SKM-1 (cell line): ENCODE data around the gene STUB1.
A peak's percentile ranks its signal among the peaks of the same experiment; 100 is the strongest.
"Not testable (repeated sequence)": the region's sequence is repeated elsewhere in the genome, so short reads cannot be mapped to it uniquely, and the experiment has no call there.

Experiments
- DNase-seq: peaks from one replicate; lab custom pipeline; 2025; ENCODE audit not compliant: unreplicated experiment; lab: John Stamatoyannopoulos, UW

STUB1 gene

DNA sequence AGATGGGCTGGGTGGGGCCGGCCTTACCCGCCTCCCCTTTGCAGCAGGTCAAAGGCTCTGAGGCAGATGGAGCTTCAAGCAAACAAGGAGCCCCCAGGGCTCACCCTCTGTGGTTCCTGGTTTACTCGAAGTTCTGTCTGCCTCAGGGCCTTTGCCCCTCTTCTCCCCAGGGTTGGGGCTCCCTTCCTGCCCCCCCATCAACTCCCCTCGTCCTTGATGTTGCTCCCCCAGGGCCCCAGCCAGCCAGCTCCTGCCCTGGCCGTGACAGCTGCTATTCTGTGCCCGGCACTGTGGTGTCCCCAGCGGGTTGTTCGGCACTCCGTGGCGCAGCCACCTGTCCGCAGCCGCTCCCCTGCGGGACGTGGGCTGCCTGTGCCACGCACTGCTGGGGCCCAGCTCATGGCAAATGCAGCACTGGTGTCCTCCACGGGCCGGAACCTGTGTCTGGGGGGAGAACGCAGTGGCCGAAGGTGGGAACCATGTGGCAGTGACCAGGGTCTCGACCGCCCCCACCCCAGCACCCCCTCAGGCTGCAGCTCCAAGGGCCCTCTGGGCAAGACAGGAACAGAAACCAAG is 30.4 kb downstream of the STUB1 start:
- no peak for DNase-seq

DNA sequence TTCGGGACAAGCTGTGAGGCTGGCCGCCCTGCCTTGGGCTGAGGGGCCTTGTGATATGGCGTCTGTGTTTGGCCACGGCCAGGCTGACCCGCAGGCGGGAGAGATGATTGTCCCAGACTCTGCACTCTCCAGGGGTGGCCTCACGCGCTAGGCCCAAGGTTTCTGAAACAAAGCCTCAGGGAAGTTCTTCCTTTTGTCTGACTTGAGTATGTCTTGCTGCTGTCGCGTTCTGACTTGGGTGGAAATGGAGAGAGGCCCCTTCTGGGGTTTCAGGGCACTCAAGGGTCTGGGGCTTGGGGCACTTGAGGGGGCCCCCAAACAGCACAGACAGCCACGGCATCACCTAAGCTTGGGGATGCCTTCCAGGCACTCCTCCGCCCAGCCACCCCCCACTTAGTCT is 30.9 kb downstream of the STUB1 start:
- no peak for DNase-seq

- DNase-seq = peak; percentile 63
Observed at GRCh38 chr16:711548-712320, 31.5 kb downstream of the STUB1 start.

- not testable (repeated sequence) for DNase-seq
Observed at GRCh38 chr16:712740-713250, 32.6 kb downstream of the STUB1 start.

GRCh38 chr16:714079-714478 is 33.9 kb downstream of the STUB1 start:
- DNase-seq = no peak

DNA sequence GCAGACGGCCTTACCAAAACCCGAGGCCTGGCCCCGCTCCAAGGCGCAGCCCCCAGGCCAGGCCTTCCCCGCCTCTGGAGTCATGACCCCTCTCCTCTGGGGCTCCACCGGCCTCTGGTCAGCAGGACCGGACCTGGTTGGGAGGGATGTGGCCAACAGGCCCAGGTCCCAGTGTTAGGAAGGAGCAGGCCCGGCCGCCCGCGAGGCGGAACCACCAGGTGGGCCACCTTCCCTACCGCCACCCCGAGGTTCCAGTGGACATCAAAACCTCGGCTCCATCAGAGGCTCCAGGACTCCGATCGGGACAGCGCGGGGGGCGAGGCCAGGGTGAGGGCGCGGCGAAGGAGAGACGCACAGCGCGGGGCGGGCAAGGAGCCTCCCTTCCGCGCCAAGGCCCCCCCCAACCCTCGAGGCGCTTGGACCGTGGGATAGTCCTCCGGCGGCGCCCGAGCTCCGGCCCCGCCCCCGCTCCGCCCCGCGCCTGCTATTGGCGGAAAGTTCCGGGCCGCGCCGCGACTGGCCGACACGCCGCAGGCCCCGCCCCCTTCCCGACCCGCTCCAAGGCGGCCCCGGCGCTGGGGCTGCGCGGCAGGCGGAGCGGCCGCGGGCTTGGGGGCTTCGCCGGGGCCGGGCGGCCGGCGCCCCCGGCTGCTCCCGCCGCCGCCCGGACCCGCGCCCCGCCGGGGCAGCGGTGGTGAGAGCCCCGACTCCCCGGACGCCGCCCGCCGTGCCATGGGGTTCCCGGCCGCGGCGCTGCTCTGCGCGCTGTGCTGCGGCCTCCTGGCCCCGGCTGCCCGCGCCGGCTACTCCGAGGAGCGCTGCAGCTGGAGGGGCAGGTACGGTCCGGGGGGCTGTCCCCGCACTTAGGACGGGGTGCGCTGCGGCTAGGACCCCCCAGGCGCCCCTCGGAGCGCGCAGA is 34.6 kb downstream of the STUB1 start, which contains the start of gene METRN:
METRN (plus strand) TSS at position 561 of the 919 bp plus-strand sequence; CDS start at position 733, 172 bp downstream.
- peak; percentile 77 for DNase-seq

DNA sequence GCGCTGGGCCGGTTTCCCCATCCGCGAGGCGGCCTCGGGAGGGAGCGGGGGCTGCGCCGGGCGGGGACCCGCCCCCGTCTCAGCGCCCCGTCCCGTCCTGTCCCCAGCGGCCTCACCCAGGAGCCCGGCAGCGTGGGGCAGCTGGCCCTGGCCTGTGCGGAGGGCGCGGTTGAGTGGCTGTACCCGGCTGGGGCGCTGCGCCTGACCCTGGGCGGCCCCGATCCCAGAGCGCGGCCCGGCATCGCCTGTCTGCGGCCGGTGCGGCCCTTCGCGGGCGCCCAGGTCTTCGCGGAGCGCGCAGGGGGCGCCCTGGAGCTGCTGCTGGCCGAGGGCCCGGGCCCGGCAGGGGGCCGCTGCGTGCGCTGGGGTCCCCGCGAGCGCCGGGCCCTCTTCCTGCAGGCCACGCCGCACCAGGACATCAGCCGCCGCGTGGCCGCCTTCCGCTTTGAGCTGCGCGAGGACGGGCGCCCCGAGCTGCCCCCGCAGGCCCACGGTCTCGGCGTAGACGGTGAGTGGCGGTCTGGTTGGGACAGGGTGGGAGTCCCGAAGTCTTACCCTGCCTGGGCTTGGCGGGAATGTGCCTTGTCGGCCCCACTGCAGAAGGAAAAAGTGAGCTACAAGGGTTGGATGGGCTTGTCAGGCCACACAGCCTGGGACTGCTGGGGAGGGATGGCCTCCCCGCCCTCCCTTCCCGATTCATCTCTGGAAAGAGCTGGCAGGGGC is 35.4 kb downstream of the STUB1 start:
- no peak for DNase-seq

- DNase-seq = no peak
Observed at GRCh38 chr16:716200-716568, 36.0 kb downstream of the STUB1 start.

- no peak for DNase-seq
Observed at GRCh38 chr16:716768-717325, 36.6 kb downstream of the STUB1 start.

- no peak for DNase-seq
Observed at GRCh38 chr16:717450-718245, 37.4 kb downstream of the STUB1 start.

- DNase-seq = no peak
Observed at GRCh38 chr16:718389-718788, 38.2 kb downstream of the STUB1 start.

DNA sequence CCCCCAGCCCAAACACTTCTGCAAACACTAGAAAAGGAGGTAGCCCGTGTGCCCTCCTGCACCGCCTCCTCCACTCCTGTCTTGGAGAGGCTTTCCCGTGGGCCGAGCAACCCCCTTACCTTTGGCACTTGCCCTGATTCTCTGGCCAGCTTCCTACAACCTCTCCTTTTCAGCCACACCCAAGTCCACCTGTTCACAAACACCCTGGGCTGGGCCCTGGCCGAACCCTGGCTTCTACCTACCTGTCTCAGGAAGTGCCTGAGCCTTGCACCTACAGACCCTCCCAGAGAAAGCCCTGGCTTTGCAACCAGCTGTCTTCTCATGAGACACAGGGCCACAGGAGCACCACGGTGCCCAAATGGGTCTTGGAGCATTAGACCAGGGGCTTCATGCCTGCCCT is 38.7 kb downstream of the STUB1 start:
- DNase-seq = no peak

GRCh38 chr16:719815-720446 is 39.7 kb downstream of the STUB1 start:
- no peak for DNase-seq

DNA sequence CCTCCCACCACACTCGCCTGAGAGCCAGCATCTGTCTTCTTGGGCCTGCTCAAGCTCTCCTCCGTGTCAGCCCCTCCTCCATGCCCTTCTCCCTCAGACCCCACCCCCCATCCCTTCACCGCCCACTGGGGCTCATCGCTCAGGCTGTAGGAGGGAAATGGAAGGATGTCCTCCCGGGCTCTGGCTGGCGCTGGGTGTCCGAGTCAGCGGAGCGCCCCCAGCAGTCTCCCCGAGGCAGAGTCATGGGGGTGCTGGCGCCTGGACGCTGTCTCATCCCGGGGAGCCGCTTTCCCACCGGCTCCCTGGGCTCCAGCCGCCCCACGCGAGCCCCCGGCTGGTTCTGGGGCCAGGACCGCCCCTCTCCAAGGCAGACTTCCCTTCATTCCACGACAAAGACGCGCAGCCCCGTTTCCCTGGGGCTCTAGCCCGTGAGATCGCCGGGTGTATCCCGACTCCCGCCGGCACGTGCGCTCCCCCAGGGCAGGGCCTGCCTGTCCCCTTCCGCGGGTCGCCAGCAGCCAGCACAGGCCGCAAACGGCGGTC is 40.3 kb downstream of the STUB1 start:
- DNase-seq = no peak

GRCh38 chr16:720990-721764 is 41.0 kb downstream of the STUB1 start, which contains the start of gene ANTKMT:
Gene ANTKMT (plus strand): TSS chr16:721146. CDS start chr16:721275, 129 bp downstream.
- DNase-seq = peak; percentile 56

DNA sequence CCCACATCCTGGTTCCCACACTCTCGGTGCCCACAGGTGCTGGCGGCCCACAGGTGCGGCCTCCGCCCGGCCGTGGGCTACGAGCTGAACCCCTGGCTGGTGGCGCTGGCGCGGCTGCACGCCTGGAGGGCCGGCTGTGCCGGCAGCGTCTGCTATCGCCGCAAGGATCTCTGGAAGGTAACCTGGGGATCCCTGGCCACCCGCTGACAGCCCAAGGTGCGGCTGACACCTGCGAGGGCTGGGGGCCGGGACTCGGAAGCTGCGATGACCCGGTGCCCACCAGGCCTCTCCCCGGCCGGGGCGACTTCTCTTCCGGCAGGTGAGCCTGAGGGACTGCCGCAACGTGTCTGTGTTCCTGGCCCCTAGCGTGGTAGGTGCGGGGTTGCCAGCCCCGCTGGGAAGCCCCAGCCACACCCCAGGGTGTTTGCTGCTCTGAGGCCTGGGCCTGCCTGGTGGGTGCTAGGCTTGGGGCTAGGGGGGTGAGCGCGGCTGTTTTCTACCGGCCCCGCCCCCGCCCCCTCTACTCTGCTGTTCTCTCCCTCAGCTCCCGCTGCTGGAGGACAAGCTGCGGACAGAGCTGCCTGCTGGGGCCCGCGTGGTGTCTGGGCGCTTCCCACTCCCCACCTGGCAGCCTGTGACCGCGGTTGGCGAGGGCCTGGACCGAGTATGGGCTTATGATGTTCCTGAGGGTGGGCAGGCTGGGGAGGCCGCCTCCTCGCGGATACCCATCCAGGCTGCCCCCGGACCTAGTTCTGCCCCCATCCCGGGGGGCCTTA is 41.7 kb downstream of the STUB1 start:
- no peak for DNase-seq
